B cell (primary cell): ENCODE data around the gene RASA1. TPM values are rescaled to one million over a fixed set of nuclear protein-coding genes. Genes with fewer than 3 reads are reported as not detected.

Source experiments
- ATAC-seq: fragments of 200-7000 bp; cut with Tn5 transposase; one replicate; pipeline ENCODE4 v1.10.0; 2021; ENCODE audit warnings: low read depth, mild to moderate bottlenecking, moderate number of reproducible peaks, moderate library complexity
- CTCF ChIA-PET: fragments of 350-600 bp; sonication (Branson Sonifier 250); formaldehyde crosslinking; loops from one replicate; lab custom pipeline; 2021; ENCODE audit warnings: antibody characterized with exemption, inconsistent platforms; lab: Charles Lee
- POLR2A ChIA-PET: fragments of 350-600 bp; sonication (Branson Sonifier 250); formaldehyde crosslinking; loops from one replicate; lab custom pipeline; 2021; ENCODE audit warnings: antibody characterized with exemption; lab: Charles Lee
- DNase-seq: peaks from one replicate; pipeline ENCODE4 v3.0.0; 2013
- H2AFZ ChIP-seq: 2 replicates; pipeline ENCODE4 v1.6.1; 2012; ENCODE audit warnings: mild to moderate bottlenecking, low read depth, low read length; ENCODE audit not compliant: insufficient read depth, poor library complexity, severe bottlenecking
- H3K27ac ChIP-seq, 2 donors: 1 replicate in 1 of 2; 2 replicates in 1 of 2; pipeline ENCODE4 v1.5.1; 2012 to 2013; ENCODE audit warnings: low read length in 2 of 2, mild to moderate bottlenecking in 2 of 2, moderate library complexity in 1 of 2
- H3K27me3 ChIP-seq, 4 experiments: fragments of 200-600 bp in 1 of 4; sonication (generic) in 1 of 4; replicated peaks in 1 of 4; 1 replicate in 2 of 4; 2 replicates in 2 of 4; pipeline versions ENCODE4 v1.6.1 to v1.7.0; 2013 to 2016; ENCODE audit warnings: low read length in 3 of 4, mild to moderate bottlenecking in 2 of 4, mixed read lengths in 1 of 4, moderate library complexity in 1 of 4; ENCODE audit not compliant: insufficient read depth in 4 of 4, control insufficient read depth in 3 of 4; ENCODE audit errors: control extremely low read depth in 1 of 4
- H3K36me3 ChIP-seq, 2 experiments: replicated peaks in 1 of 2; 1 replicate in 1 of 2; 2 replicates in 1 of 2; pipeline versions ENCODE4 v1.6.1 to v1.7.1; 2013; ENCODE audit warnings: low read length in 1 of 2; ENCODE audit not compliant: insufficient read depth in 2 of 2, control insufficient read depth in 1 of 2; ENCODE audit errors: control extremely low read depth in 1 of 2, extremely low read depth in 1 of 2
- H3K4me1 ChIP-seq, 2 donors: fragments of 200-600 bp in 1 of 2; sonication (generic) in 1 of 2; 1 replicate in 1 of 2; 2 replicates in 1 of 2; pipeline versions ENCODE4 v1.5.1 to v1.6.1; 2013 to 2017; ENCODE audit warnings: low read length in 2 of 2; ENCODE audit not compliant: control insufficient read depth in 2 of 2, insufficient read depth in 2 of 2
- H3K4me2 ChIP-seq: replicated peaks from 2 replicates; pipeline ENCODE3; 2012; ENCODE audit warnings: mild to moderate bottlenecking, low read depth, low read length; ENCODE audit not compliant: poor library complexity, severe bottlenecking
- H3K4me3 ChIP-seq, 5 experiments: fragments of 200-600 bp in 1 of 5; sonication (generic) in 1 of 5; 1 replicate in 3 of 5; 2 replicates in 2 of 5; pipeline versions ENCODE4 v1.5.1 to v1.7.0; 2011 to 2016; ENCODE audit warnings: low read length in 4 of 5, mild to moderate bottlenecking in 4 of 5, low read depth in 2 of 5, control low read depth in 1 of 5, moderate library complexity in 1 of 5; ENCODE audit not compliant: insufficient read depth in 1 of 5; ENCODE audit errors: control extremely low read depth in 1 of 5, extremely low read depth in 1 of 5
- H3K79me2 ChIP-seq: fragments of 200-600 bp; sonication (generic); one replicate; pipeline ENCODE4 v1.6.0; 2016; ENCODE audit warnings: low read length; ENCODE audit not compliant: control insufficient read depth, insufficient read depth
- H3K9ac ChIP-seq: fragments of 200-600 bp; sonication (generic); 2 replicates; pipeline ENCODE4 v1.6.1; 2017; ENCODE audit warnings: mild to moderate bottlenecking, low read length, moderate library complexity
- H3K9me3 ChIP-seq, 3 donors: one replicate each; pipeline versions ENCODE4 v1.6.1 to v1.7.1; 2013; ENCODE audit warnings: low read length in 2 of 3; ENCODE audit not compliant: control insufficient read depth in 2 of 3, insufficient read depth in 1 of 3; ENCODE audit errors: control extremely low read depth in 1 of 3
- H4K20me1 ChIP-seq: 2 replicates; pipeline ENCODE4 v1.6.0; 2012; ENCODE audit warnings: mild to moderate bottlenecking, low read length; ENCODE audit not compliant: insufficient read depth, control insufficient read depth, poor library complexity, severe bottlenecking
- H3K27ac Mint-ChIP-seq: one replicate; pipeline ENCODE4 v1.8.0; 2021; ENCODE audit warnings: mixed read lengths
- H3K27me3 Mint-ChIP-seq: one replicate; pipeline ENCODE4 v1.8.0; 2021; ENCODE audit warnings: mixed read lengths
- H3K4me1 Mint-ChIP-seq: one replicate; pipeline ENCODE4 v1.8.0; 2021; ENCODE audit warnings: mixed read lengths
- H3K4me3 Mint-ChIP-seq: one replicate; pipeline ENCODE4 v1.8.0; 2021; ENCODE audit warnings: mixed read lengths
- H3K9me3 Mint-ChIP-seq: one replicate; pipeline ENCODE4 v1.8.0; 2022; ENCODE audit warnings: mixed read lengths; ENCODE audit not compliant: insufficient read depth
- CTCF ChIP-seq: fragments of 200-600 bp; IDR thresholded peaks from one replicate; pipeline ENCODE4 v1.8.0; 2022; ENCODE audit warnings: antibody characterized with exemption, mild to moderate bottlenecking
- EZH2 ChIP-seq: IDR thresholded peaks from 2 replicates; pipeline ENCODE4 v1.6.1; 2012; ENCODE audit warnings: borderline replicate concordance, low read depth, mild to moderate bottlenecking, moderate library complexity, low read length; ENCODE audit not compliant: insufficient read depth, poor library complexity, severe bottlenecking
- WGBS: methylation state at CpG from one replicate; pipeline ENCODE4 v1.1.5; 2013; ENCODE audit warnings: missing lambda C conversion rate; ENCODE audit not compliant: insufficient coverage; 5-methylcytosine and 5-hydroxymethylcytosine counted together
- intact Hi-C: fragments of 100-400 bp; cut with micrococcal nuclease; formaldehyde crosslinking; loops from one replicate; pipeline ENCODE4 v1.10.0; 2022
- polyA plus RNA-seq: library from polyadenylated mRNA; depleted of rRNA; stranded (reverse); fragments of >200 nt; gene quantifications from 2 replicates; pipeline ENCODE4 v1.2.3, GENCODE V29; 2012
- total RNA-seq, 2 donors: library from RNA; stranded (reverse); fragments of 120-200 nt in 1 of 2; gene quantifications; 1 replicate in 1 of 2; 2 replicates in 1 of 2; pipeline versions ENCODE4 v1.2.3 to v1.2.4, GENCODE V29; 2013 to 2022

Gene RASA1
- total and polyA plus RNA-seq, 2 donors (not counting 1 experiment from before 2014, with no cell fraction given): 18.9 to 32.2 TPM

DNA sequence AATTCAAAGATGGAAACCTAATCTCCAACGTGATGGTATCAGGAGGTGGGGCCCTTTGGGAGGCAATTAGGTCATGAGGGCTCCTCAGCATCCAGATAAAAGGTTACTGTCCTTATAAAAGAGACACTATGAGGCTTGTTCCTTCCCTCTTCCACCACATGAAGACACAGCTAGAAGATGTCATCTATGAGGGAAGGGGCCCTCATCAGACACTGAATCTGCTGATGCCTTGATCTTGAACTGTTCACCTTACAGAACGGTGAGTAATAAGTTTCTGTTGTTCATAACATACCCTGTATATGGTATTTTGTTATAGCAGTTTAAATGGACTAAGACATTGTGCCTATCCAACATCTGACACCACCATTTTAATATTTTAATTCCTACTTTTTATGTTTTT lies 164.8 kb downstream of the RASA1 start:
- Mint-ChIP-seq H3K9me3 (no peaks in the 10 kb centered on the region), H3K27me3 (peaks cover 18% of the 10 kb centered on the region), H3K4me3 (no peak overlapping the region), H3K27ac (no peak overlapping the region), H3K4me1 (no peaks in the 10 kb centered on the region)
- H3K4me3 ChIP-seq: no peak overlapping the region
- no peaks in the 10 kb centered on the region for H4K20me1 ChIP-seq
- ChIA-PET POLR2A (no interaction called here), CTCF (no interaction called here)
- ATAC-seq (no peak), DNase-seq (no peak)
- no peaks in the 10 kb centered on the region for H3K79me2 ChIP-seq
- H3K27ac ChIP-seq: no peak overlapping the region
- no peaks in the 10 kb centered on the region for H3K36me3 ChIP-seq
- no CpG with 5 or more reads among the region's 2 CpGs for WGBS
- H2AFZ ChIP-seq: no peak overlapping the region
- no peaks in the 10 kb centered on the region for H3K4me1 ChIP-seq
- no peak overlapping the region for H3K9ac ChIP-seq
- H3K27me3 ChIP-seq: peaks cover 0 to 7% (median 2%) of the 10 kb centered on the region in 4 experiments
- no peak overlapping the region for H3K4me2 ChIP-seq
- TF ChIP-seq EZH2: no peak
- no peak for TF ChIP-seq CTCF
- no peaks in the 10 kb centered on the region for H3K9me3 ChIP-seq
- intact Hi-C loops: no loop called here

GRCh38 chr5:87433945-87434344 lies 166.3 kb downstream of the RASA1 start:
- TF ChIP-seq EZH2: no peak
- TF ChIP-seq CTCF: no peak
- WGBS: no CpG with 5 or more reads among the region's 1 CpG
- Mint-ChIP-seq H3K27me3 (peaks cover 18% of the 10 kb centered on the region), H3K27ac (no peak overlapping the region), H3K4me3 (no peak overlapping the region), H3K9me3 (no peaks in the 10 kb centered on the region), H3K4me1 (no peaks in the 10 kb centered on the region)
- ChIA-PET POLR2A (no interaction called here), CTCF (no interaction called here)
- Histone ChIP-seq H3K79me2 (no peaks in the 10 kb centered on the region), H3K36me3 (no peaks in the 10 kb centered on the region), H3K4me3 (no peak overlapping the region), H3K4me1 (no peaks in the 10 kb centered on the region), H4K20me1 (no peaks in the 10 kb centered on the region), H3K27me3 (peaks cover 0 to 7% (median 2%) of the 10 kb centered on the region in 4 experiments), H2AFZ (no peak overlapping the region), H3K27ac (no peak overlapping the region), H3K9me3 (no peaks in the 10 kb centered on the region), H3K4me2 (no peak overlapping the region), H3K9ac (no peak overlapping the region)
- DNase-seq (no peak), ATAC-seq (no peak)
- intact Hi-C loops: no loop called here
